ENCODE measurements around the gene KCNH1.

DNA sequence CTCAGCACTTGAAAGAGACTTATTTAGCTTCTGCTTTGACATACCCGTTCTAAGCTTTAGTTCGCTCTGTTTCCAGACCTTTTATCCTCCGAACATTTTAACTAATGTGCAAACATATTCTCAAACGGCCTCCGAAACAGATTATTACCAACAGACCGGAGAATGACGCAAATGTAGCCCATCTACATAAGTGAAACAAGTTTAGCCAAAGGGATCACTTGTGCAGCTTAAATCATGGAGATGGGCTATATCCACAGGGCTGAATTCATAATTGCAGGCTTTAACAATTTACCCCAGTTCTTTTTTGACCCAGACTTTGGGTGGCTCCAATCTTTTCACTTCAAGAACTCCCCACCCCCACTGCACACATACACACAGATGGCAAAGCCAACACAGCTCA is 119.7 kb downstream of the KCNH1 start:
- TF ChIP-seq CTCF (IDR thresholded peaks at IDR 0.05 in 2 of 3, conservative IDR thresholded peaks at IDR 0.05 in 1 of 3; ENCODE audit: borderline replicate concordance in 1 of 3, insufficient read depth in 1 of 3, low read depth in 2 of 3, low read length in 2 of 3) (no peak), CEBPB (IDR thresholded peaks at IDR 0.05; ENCODE audit: low read depth) (no peak), EZH2phosphoT487 (IDR thresholded peaks at IDR 0.05; ENCODE audit: borderline replicate concordance) (no peak), POLR2A (IDR thresholded peaks at IDR 0.05; ENCODE audit: borderline replicate concordance, extremely low read depth, insufficient read depth, insufficient read length) (no peak), ZBTB33 (IDR thresholded peaks at IDR 0.05; ENCODE audit: extremely low read depth, insufficient replicate concordance, low read length) (no peak), MAX (IDR thresholded peaks at IDR 0.05) (no peak), SP1 (IDR thresholded peaks at IDR 0.05; ENCODE audit: low read depth) (no peak), EZH2 (IDR thresholded peaks at IDR 0.05) (no peak), RAD21 (IDR thresholded peaks at IDR 0.05; ENCODE audit: low read depth) (no peak), SIN3A (IDR thresholded peaks at IDR 0.05; ENCODE audit: low read depth) (no peak), FOSL1 (IDR thresholded peaks at IDR 0.05; ENCODE audit: low read depth) (no peak), POLR2AphosphoS5 (IDR thresholded peaks at IDR 0.05; ENCODE audit: low read depth, low read length) (no peak)
- TF ChIP-seq, protein P1, sequence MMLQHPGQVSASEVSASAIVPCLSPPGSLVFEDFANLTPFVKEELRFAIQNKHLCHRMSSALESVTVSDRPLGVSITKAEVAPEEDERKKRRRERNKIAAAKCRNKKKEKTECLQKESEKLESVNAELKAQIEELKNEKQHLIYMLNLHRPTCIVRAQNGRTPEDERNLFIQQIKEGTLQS (IDR thresholded peaks at IDR 0.05), result no peak

All from HCT116 (cell line).